Type B pancreatic cell (in vitro differentiated cells): ENCODE results near the gene FEZ2. TPM values are rescaled to one million over a fixed set of nuclear protein-coding genes. Genes with fewer than 3 reads are reported as not detected.

Experiments used
- DNase-seq: peaks from one replicate; pipeline ENCODE4 v3.0.0; 2021; ENCODE audit warnings: mixed read lengths; ENCODE audit not compliant: unreplicated experiment; ENCODE audit errors: extremely low spot score
- H3K27ac Mint-ChIP-seq: 2 replicates; pipeline ENCODE4 v1.8.0; 2021; ENCODE audit warnings: mild to moderate bottlenecking, mixed read lengths
- H3K27me3 Mint-ChIP-seq: 2 replicates; pipeline ENCODE4 v1.8.0; 2021; ENCODE audit warnings: mixed read lengths
- H3K36me3 Mint-ChIP-seq: 2 replicates; pipeline ENCODE4 v1.8.0; 2021; ENCODE audit warnings: mixed read lengths
- H3K4me1 Mint-ChIP-seq: one replicate; pipeline ENCODE4 v1.8.0; 2021; ENCODE audit warnings: mixed read lengths; ENCODE audit not compliant: unreplicated experiment
- H3K4me3 Mint-ChIP-seq: 2 replicates; pipeline ENCODE4 v1.8.0; 2021; ENCODE audit warnings: mild to moderate bottlenecking, mixed read lengths
- H3K9me3 Mint-ChIP-seq: 2 replicates; pipeline ENCODE4 v1.8.0; 2021; ENCODE audit warnings: mixed read lengths
- CTCF ChIP-seq: fragments of 200-600 bp; sonication (generic); conservative IDR thresholded peaks from 2 replicates; pipeline ENCODE4 v1.5.0; 2021; ENCODE audit warnings: antibody characterized with exemption, mild to moderate bottlenecking
- total RNA-seq: library from RNA; stranded (reverse); gene quantifications from 2 replicates; pipeline ENCODE4 v1.2.1, GENCODE V29; 2021; ENCODE audit warnings: low replicate concordance

The FEZ2 gene
- total RNA-seq, 1 donor from 2014 or later, result 34.4 TPM

GRCh38 chr2:36528766-36529392 lies 69.1 kb downstream of the FEZ2 start:
- Mint-ChIP-seq H3K9me3 (no peaks in the 10 kb centered on the region), H3K27me3 (no peaks in the 10 kb centered on the region), H3K36me3 (peaks cover 12% of the 10 kb centered on the region), H3K27ac (peak overlapping the region; percentile 9), H3K4me1 (peaks cover 15% of the 10 kb centered on the region), H3K4me3 (no peak overlapping the region)
- DNase-seq, result no peak
- TF ChIP-seq CTCF, result no peak

- peak overlapping the region; percentile 9 for H3K27ac Mint-ChIP-seq
- H3K27me3 Mint-ChIP-seq, result no peaks in the 10 kb centered on the region
- H3K9me3 Mint-ChIP-seq, result no peaks in the 10 kb centered on the region
- H3K36me3 Mint-ChIP-seq, result peaks cover 18% of the 10 kb centered on the region
- no peak for DNase-seq
- TF ChIP-seq CTCF, result no peak
- H3K4me3 Mint-ChIP-seq, result no peak overlapping the region
- peaks cover 15% of the 10 kb centered on the region for H3K4me1 Mint-ChIP-seq
Observed at GRCh38 chr2:36528274-36528673, 69.7 kb downstream of the FEZ2 start.

DNA sequence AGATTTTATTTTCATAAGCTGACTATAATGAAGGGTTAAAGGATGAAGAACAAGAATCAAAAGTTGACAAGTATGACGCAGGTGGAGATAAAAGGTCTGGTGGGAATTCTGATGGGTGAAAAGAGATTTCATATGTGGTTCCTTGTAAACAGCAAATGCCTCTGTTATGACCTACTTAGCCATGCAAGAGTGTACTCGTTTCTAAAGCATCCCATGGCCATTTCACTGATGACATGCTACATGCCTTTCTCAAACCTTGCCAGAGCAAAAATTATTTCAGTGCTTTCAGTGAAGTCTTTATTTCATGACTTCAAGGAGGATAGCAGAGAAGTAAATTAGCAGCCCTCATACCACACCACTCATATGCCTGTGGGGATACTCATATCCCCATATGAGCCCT lies 71.7 kb downstream of the FEZ2 start:
- Mint-ChIP-seq H3K27ac (no peak overlapping the region), H3K27me3 (no peaks in the 10 kb centered on the region), H3K4me1 (peaks cover 14% of the 10 kb centered on the region), H3K36me3 (peaks cover 25% of the 10 kb centered on the region), H3K9me3 (no peaks in the 10 kb centered on the region), H3K4me3 (no peak overlapping the region)
- no peak for TF ChIP-seq CTCF
- no peak for DNase-seq

DNA sequence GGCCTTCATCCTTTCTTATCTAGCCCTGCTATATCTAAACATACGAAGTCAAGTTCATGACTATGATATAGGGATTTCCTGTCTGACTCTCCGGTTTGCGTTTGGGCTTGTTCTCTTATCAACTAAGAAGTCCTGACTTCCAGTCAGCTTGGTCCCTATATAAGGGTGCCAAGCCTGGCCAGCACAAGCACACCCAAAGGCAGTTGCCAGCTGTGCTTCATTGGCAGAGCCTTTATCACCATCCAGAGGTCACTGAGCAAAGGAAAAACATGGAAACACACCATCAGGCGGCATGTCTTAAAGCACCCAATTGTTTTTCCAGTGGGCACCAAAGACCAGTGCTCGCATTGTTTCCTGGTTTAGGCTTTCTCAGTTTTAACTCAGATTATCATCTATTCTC lies 72.7 kb downstream of the FEZ2 start:
- Mint-ChIP-seq H3K9me3 (no peaks in the 10 kb centered on the region), H3K4me3 (no peak overlapping the region), H3K4me1 (peaks cover 4% of the 10 kb centered on the region), H3K27me3 (no peaks in the 10 kb centered on the region), H3K36me3 (peaks cover 29% of the 10 kb centered on the region), H3K27ac (no peak overlapping the region)
- DNase-seq, result no peak
- no peak for TF ChIP-seq CTCF

GRCh38 chr2:36523153-36523552 lies 74.8 kb downstream of the FEZ2 start:
- no peaks in the 10 kb centered on the region for H3K9me3 Mint-ChIP-seq
- DNase-seq, result no peak
- peaks cover 41% of the 10 kb centered on the region for H3K36me3 Mint-ChIP-seq
- H3K27ac Mint-ChIP-seq, result no peak overlapping the region
- no peak for TF ChIP-seq CTCF
- no peak overlapping the region for H3K4me3 Mint-ChIP-seq
- no peaks in the 10 kb centered on the region for H3K27me3 Mint-ChIP-seq
- H3K4me1 Mint-ChIP-seq, result no peaks in the 10 kb centered on the region

- Mint-ChIP-seq H3K36me3 (peaks cover 56% of the 10 kb centered on the region), H3K27ac (no peak overlapping the region)
Observed at GRCh38 chr2:36520431-36520830, 77.5 kb downstream of the FEZ2 start.

More at GRCh38 chr2:36520431-36520830, 77.5 kb downstream of the FEZ2 start:
- Mint-ChIP-seq H3K4me3 (no peak overlapping the region), H3K4me1 (no peaks in the 10 kb centered on the region), H3K27me3 (no peaks in the 10 kb centered on the region), H3K9me3 (no peaks in the 10 kb centered on the region)
- TF ChIP-seq CTCF, result no peak
- no peak for DNase-seq
